ENCODE data around the gene SAXO1. TPM values are rescaled to one million over a fixed set of nuclear protein-coding genes. Genes with fewer than 3 reads are reported as not detected.

Gene SAXO1
- total and polyA plus RNA-seq, 2 donors from 2014 or later, result 0.35 TPM; not detected in 1

DNA sequence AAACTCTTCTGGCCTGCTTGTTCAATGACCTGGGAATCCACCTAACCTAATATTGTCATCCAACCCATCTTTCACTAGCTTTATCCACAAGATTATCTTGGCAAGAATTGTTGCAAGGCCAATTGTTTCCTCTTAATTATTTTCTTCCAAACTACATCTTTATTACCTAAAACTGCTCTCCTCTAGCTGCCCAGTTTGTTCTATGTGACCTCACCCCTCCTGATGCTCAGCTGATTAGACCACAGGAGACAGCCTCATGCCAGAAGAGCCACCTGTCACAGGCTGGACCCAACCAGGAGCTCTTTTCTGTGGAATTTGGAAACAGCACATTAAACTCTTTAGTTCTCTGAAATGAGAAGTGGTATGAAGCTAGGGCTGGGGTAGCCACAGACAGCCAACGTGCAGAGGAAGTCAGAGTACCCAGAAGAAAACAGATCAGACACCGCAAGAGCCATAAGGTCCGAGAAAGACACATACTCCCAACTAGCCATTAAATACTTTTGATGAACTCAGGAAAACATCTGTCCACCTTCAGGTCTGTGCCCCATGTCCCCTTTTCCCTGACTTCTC, 12.0 kb downstream of the SAXO1 start:
- Histone ChIP-seq H3K27me3 (ENCODE audit: control insufficient read depth, insufficient read depth, low read length) (no peaks in the 10 kb centered on the region), H3K36me3 (ENCODE audit: control insufficient read depth in 2 of 3, insufficient read depth in 3 of 3, low read length in 3 of 3) (no peaks in the 10 kb centered on the region), H3K27ac (ENCODE audit: low read depth in 2 of 2, low read length in 2 of 2) (no peak overlapping the region), H3K4me1 (ENCODE audit: control insufficient read depth in 2 of 3, insufficient read depth in 2 of 3, low read depth in 1 of 3, low read length in 3 of 3) (no peaks in the 10 kb centered on the region), H3K4me3 (ENCODE audit: low read length in 3 of 3) (no peak overlapping the region), H3K9ac (ENCODE audit: low read length in 3 of 3) (no peak overlapping the region), H3K9me3 (ENCODE audit: control insufficient read depth in 2 of 3, insufficient read depth in 1 of 3, low read length in 3 of 3) (no peaks in the 10 kb centered on the region)
- no peak for DNase-seq
- intact Hi-C loops (cut with DNase I), result loop anchor here (10.0 kb wide), 1 partner anchor 766 kb away; no protein-coding TSS in a partner anchor
- TF ChIP-seq, protein P1, sequence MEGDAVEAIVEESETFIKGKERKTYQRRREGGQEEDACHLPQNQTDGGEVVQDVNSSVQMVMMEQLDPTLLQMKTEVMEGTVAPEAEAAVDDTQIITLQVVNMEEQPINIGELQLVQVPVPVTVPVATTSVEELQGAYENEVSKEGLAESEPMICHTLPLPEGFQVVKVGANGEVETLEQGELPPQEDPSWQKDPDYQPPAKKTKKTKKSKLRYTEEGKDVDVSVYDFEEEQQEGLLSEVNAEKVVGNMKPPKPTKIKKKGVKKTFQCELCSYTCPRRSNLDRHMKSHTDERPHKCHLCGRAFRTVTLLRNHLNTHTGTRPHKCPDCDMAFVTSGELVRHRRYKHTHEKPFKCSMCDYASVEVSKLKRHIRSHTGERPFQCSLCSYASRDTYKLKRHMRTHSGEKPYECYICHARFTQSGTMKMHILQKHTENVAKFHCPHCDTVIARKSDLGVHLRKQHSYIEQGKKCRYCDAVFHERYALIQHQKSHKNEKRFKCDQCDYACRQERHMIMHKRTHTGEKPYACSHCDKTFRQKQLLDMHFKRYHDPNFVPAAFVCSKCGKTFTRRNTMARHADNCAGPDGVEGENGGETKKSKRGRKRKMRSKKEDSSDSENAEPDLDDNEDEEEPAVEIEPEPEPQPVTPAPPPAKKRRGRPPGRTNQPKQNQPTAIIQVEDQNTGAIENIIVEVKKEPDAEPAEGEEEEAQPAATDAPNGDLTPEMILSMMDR (IDR thresholded peaks at IDR 0.05; ENCODE audit: borderline replicate concordance, extremely low read depth, insufficient read depth), result no peak
- no peak for FAIRE-seq

DNA sequence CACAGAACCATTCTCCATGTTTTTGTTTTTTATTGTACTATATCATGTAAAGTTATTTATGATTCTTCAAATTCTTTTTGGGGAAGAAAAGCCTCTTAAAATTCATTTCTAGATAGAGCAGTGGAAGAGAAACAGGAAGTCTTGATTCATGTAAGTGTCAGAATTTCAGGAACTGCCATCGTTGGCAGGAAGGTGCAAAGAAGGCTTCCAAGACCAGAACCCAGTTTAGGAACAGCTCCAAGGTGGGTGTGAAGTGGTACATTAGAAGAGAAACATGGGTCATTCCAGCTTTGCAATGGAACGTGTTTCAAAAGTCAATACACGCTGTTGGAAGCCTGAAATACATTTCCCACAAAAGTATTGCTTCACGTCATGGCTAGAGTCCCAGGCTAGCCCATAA, 14.8 kb downstream of the SAXO1 start:
- intact Hi-C loops (cut with DNase I), result no loop called here
- FAIRE-seq (no peak), DNase-seq (no peak)
- Histone ChIP-seq H3K9ac (ENCODE audit: low read length in 3 of 3) (no peak overlapping the region), H3K4me1 (ENCODE audit: control insufficient read depth in 2 of 3, insufficient read depth in 2 of 3, low read depth in 1 of 3, low read length in 3 of 3) (no peaks in the 10 kb centered on the region), H3K36me3 (ENCODE audit: control insufficient read depth in 2 of 3, insufficient read depth in 3 of 3, low read length in 3 of 3) (no peaks in the 10 kb centered on the region), H3K4me3 (ENCODE audit: low read length in 3 of 3) (no peak overlapping the region), H3K9me3 (ENCODE audit: control insufficient read depth in 2 of 3, insufficient read depth in 1 of 3, low read length in 3 of 3) (no peaks in the 10 kb centered on the region), H3K27me3 (ENCODE audit: control insufficient read depth, insufficient read depth, low read length) (no peaks in the 10 kb centered on the region), H3K27ac (ENCODE audit: low read depth in 2 of 2, low read length in 2 of 2) (no peak overlapping the region)
- TF ChIP-seq, protein P1 (IDR thresholded peaks at IDR 0.05; ENCODE audit: borderline replicate concordance, extremely low read depth, insufficient read depth), result no peak

DNA sequence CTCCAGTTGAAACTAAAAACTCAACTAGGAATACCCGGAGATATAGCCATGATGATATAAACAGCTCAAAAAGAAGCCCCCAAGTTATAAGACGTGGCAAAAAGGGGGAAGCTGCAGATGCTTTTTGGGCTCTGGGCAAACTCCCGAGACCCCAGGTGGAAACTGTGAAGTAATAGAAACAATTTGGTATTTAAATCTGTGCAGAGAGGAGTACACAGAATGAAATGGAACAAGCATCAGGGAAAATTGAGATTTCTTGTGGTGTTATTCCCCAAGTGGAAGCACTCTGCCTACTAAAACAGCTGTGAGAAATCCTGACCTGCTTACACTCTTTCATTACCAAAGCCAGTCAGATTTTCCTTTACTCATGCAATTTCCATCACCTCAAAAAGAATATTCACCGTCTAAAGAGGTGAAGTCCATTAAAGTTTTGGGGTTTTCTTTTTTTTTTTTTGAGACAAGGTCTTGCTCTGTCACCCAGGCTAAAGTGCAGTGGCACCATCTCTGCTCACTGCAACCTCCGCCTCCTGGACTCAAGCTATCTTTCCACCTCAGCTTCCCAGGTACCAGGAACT, 23.5 kb downstream of the SAXO1 start:
- Histone ChIP-seq H3K9ac (ENCODE audit: low read length in 3 of 3) (no peak overlapping the region), H3K4me1 (ENCODE audit: control insufficient read depth in 2 of 3, insufficient read depth in 2 of 3, low read depth in 1 of 3, low read length in 3 of 3) (peaks cover 0 to 3% (median 2%) of the 10 kb centered on the region in 3 donors), H3K36me3 (ENCODE audit: control insufficient read depth in 2 of 3, insufficient read depth in 3 of 3, low read length in 3 of 3) (no peaks in the 10 kb centered on the region), H3K4me3 (ENCODE audit: low read length in 3 of 3) (no peak overlapping the region), H3K27ac (ENCODE audit: low read depth in 2 of 2, low read length in 2 of 2) (no peak overlapping the region), H3K9me3 (ENCODE audit: control insufficient read depth in 2 of 3, insufficient read depth in 1 of 3, low read length in 3 of 3) (no peaks in the 10 kb centered on the region), H3K27me3 (ENCODE audit: control insufficient read depth, insufficient read depth, low read length) (no peaks in the 10 kb centered on the region)
- intact Hi-C loops (cut with DNase I), result no loop called here
- no peak for DNase-seq
- TF ChIP-seq, protein P1 (IDR thresholded peaks at IDR 0.05; ENCODE audit: borderline replicate concordance, extremely low read depth, insufficient read depth), result no peak
- FAIRE-seq, result no peak
